D721Med (cell line): Measurements from ENCODE around the gene INSIG1.

ENCODE experiments used
- DNase-seq: peaks from one replicate; pipeline ENCODE4 v3.0.0; 2011; ENCODE audit warnings: low spot score; ENCODE audit not compliant: insufficient read length
- FAIRE-seq: peaks from 2 replicates; lab custom pipeline; 2011; peaks lifted over from hg19 to GRCh38; lab: Jason Lieb, UNC
- TF ChIP-seq, protein P1 (sequence below): IDR thresholded peaks from 2 replicates; pipeline ENCODE4 v1.5.1; 2012; ENCODE audit warnings: mild to moderate bottlenecking, control low read depth; ENCODE audit not compliant: insufficient read depth; ENCODE audit errors: missing control alignments

INSIG1 gene

GRCh38 chr7:155285423-155285822 lies 12.3 kb upstream of the INSIG1 start:
- TF ChIP-seq, protein P1, sequence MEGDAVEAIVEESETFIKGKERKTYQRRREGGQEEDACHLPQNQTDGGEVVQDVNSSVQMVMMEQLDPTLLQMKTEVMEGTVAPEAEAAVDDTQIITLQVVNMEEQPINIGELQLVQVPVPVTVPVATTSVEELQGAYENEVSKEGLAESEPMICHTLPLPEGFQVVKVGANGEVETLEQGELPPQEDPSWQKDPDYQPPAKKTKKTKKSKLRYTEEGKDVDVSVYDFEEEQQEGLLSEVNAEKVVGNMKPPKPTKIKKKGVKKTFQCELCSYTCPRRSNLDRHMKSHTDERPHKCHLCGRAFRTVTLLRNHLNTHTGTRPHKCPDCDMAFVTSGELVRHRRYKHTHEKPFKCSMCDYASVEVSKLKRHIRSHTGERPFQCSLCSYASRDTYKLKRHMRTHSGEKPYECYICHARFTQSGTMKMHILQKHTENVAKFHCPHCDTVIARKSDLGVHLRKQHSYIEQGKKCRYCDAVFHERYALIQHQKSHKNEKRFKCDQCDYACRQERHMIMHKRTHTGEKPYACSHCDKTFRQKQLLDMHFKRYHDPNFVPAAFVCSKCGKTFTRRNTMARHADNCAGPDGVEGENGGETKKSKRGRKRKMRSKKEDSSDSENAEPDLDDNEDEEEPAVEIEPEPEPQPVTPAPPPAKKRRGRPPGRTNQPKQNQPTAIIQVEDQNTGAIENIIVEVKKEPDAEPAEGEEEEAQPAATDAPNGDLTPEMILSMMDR, result no peak
- DNase-seq (no peak), FAIRE-seq (no peak)

DNA sequence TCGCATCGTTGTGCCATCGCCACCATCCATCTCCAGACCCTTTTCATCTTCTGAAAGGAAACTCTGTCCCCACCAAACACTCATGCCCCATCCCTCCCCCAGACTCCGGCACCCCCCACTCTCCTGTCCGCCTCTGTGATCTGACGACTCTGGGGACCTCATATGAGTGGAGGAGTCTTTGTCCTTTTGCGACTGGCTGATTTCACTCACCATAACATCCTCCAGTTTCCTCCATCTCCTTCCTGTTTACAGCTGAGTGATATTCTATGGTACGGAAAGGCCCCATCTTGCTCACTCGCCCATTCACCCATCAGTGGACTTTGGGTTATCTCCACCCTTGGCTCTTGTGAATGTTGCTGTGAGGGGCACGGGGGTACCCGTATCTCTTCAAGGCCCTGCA lies 11.8 kb upstream of the INSIG1 start:
- DNase-seq (no peak), FAIRE-seq (no peak)
- TF ChIP-seq, protein P1, result no peak

DNA sequence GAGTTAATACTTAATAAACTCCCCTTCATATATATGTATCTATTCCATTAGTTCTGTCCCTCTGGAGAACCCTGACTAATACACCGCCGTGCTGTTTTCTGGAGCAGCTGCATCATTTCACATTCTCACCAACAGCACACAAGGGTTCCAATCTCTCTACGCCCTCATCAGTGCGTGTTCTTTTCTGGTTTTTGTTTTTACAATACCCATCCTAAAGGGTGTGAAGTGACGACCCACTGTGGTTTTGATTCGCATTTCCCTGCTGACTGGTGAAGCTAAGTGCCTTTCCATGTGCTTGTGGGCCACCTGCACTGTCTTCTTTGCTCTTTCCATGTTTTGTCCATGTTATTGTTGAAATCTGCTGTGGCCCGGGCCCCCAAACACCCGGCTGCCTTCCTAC lies 11.0 kb upstream of the INSIG1 start:
- FAIRE-seq (no peak), DNase-seq (no peak)
- TF ChIP-seq, protein P1, result no peak

GRCh38 chr7:155287284-155287935 lies 10.3 kb upstream of the INSIG1 start:
- TF ChIP-seq, protein P1, result no peak
- FAIRE-seq, result no peak
- DNase-seq, result no peak

DNA sequence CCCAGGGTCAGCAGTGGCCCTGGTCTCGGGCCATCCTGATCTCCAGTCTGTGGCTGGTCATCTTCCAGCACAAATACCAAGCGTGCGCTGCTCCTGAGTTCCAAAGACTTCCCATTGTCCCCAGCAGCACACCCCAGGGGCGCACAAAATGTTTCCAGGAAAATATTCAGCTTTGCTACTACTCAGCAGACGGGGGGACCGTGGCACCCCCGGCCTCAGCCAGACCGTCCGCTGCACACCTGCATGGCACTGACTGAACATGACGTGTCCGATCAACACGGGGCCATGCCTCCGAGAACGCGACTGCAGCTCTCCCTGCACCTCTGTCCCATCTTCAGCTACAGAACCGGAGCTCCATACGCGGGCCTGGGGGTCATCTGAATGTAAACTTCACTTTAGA lies 9.6 kb upstream of the INSIG1 start:
- FAIRE-seq (no peak), DNase-seq (no peak)
- TF ChIP-seq, protein P1, result no peak

DNA sequence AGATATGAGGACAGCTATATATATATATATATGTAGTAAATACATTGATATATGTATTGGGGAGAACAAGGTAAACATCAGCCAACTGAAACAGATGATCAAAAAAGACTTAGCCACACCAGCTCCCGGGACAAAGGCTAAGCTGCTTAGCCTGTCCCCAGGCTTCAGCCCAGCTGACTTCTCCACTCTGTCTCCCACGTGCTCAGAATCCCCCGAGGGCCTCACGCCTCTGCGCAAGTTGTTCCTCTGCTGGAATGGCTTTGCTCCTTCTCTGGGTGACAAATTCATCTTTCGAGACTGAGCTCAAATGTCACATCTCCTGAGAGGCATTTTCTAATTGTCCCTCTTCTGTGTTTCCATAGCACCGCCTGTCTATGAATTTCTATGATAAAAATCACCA lies 8.6 kb upstream of the INSIG1 start:
- FAIRE-seq (no peak), DNase-seq (peak; percentile 50)
- TF ChIP-seq, protein P1, result no peak

DNA sequence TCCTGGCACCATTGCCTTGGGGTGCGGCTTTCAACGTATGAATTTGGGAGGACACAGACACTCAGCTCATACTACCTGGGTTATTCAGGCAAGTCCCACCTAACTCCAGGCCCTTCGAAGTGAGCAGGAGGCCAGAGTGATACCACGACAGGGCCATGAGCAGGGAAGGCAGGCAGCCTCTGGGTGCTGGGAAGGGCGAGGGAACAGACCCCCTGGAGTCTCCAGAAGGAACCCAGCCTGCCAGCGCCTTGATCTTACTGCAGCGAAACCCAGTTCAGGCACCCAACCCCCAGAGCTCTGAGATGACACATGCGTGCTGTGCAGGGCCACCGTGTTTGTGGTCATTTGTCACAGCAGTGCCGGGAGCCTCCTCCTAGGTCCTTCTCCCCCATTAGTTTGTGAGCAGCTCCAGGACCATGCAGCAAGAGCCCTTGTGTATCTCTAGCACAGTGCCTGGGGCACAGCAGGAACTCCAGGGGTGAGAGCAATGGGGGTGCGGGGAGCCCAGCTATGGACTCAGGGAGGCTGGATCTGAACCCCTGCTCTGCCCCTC lies 7.7 kb upstream of the INSIG1 start:
- DNase-seq (no peak), FAIRE-seq (no peak)
- TF ChIP-seq, protein P1, result no peak
